Mucosa of gallbladder (tissue), 1 donor: ENCODE measurements around the gene TSPAN3. TPM values are rescaled to one million over a fixed set of nuclear protein-coding genes. Genes with fewer than 3 reads are reported as not detected.

Experiments
- DNase-seq: peaks from one replicate; pipeline ENCODE4 v3.0.0-alpha.2; 2020; ENCODE audit warnings: low spot score
- total RNA-seq: library from RNA; stranded (reverse); gene quantifications from one replicate; pipeline ENCODE4 v1.2.1, GENCODE V29; 2021
- donor health status: DM: no; HTN: no; CAD: no.

Gene TSPAN3
- total RNA-seq, 1 donor from 2014 or later = 430 TPM

GRCh38 chr15:77084436-77084835, 13.5 kb upstream of the TSPAN3 start:
- no peak for DNase-seq

DNA sequence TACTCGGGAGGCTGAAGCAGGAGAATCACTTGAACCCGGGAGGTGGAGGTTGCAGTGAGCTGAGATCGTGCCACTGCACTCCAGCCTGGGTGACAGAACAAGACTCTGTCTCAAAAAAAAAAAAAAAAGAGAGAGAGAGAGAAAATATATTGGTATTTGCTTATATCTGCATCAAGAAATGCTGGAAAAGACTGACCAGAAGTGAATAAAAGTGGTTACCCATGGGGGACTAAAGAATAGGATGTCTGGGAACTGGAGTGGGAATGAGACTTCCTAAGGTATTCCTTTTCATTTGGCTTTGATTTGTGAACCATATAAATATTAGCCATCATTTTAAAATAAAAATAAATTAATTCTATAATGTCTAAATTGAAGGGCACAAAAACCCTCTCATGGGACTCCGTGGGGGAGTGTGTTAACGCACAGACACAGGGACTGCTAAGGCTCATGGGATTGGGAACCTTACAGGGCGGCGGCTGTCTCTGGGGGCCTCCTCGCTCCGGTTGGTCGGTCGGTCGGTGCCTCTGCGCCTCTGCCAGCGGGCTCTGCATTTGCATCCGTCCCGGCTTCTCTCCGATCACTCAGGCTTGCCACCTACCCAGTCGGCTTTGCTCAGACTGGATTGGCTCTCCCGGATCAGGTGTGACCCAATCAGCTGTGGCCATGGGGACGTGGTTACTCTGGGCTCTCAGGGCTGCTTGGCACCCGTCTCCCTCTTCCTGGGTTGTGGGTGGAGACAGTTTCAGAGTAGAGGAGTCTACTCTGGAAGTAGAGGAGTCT, 12.7 kb upstream of the TSPAN3 start:
- peak; percentile 90 for DNase-seq

GRCh38 chr15:77081971-77082370, 11.1 kb upstream of the TSPAN3 start:
- DNase-seq = no peak

GRCh38 chr15:77076323-77076915, 5.5 kb upstream of the TSPAN3 start:
- no peak for DNase-seq

- no peak for DNase-seq
These were observed 4.6 kb upstream of the TSPAN3 start for GRCh38 chr15:77075528-77075927.

DNA sequence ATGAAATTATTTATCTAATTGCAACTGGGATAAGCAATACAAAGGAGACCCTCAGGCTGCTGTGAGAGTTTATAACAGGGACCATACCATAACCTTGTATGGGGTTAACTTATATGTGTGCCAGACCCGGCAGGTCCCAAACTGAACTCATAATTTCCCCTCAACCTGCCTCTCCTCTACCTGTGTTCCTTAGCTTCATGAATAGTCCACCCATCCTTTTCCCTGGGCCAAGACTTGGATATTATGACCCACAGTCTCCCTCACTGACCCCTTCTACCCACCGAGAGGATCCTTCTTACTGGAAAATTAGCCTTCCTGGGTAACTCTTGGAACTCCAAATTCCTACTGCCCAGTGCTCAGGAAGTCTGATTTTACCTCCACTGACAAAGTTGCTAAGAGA, 3.4 kb upstream of the TSPAN3 start:
- DNase-seq = no peak

DNA sequence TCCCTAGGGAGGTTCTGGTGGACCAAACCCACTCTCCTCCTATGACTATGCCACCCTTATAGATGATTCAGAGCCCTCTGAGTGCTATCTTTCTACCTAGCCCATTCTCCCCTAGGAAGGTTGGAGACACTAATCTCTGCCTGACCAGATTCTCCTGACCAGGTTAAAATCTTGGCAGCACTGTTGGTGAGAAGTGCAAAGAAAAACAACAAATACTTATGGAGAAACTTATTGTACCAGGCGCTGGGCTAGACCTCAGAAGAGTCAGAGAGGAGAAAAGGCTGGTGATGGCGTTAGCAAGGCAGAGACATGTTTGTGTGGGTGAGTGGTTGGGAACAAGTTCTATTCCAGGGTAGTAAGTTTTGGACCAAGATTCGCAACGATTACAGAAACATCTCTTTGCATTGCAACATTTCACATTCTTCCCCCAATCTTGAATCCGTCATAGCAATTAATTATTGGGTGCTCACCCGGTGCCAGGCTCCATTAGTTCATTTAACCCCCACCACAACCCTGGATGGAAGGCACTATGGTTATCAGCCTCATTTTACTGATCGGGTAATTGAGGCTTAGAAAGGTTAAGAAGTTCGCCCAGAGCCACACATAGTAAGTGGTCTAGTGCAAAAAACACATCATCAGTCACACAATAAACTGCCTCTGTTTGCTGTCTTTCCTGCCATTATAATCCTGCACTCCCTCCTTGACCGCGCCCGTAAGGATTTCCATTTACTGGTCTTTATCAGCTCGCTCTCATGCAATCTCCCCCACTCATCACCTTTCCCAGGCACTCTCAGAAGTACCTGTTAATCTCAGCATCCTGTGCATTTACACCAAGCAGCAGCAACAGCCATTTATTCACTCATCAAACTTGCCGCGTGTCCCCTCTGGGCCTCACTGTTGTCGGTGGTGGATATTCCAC, 655 bp upstream of the TSPAN3 start:
- DNase-seq = no peak

- DNase-seq = no peak
These were observed 772 bp downstream of the TSPAN3 start for GRCh38 chr15:77070180-77070494.

GRCh38 chr15:77069521-77070121, 1.3 kb downstream of the TSPAN3 start:
- DNase-seq = peak; percentile 53

- no peak for DNase-seq
These were observed 2.3 kb downstream of the TSPAN3 start for GRCh38 chr15:77068633-77069032.

- no peak for DNase-seq
These were observed 3.1 kb downstream of the TSPAN3 start for GRCh38 chr15:77067691-77068367.

- DNase-seq = no peak
These were observed 3.8 kb downstream of the TSPAN3 start for GRCh38 chr15:77066971-77067690.

DNA sequence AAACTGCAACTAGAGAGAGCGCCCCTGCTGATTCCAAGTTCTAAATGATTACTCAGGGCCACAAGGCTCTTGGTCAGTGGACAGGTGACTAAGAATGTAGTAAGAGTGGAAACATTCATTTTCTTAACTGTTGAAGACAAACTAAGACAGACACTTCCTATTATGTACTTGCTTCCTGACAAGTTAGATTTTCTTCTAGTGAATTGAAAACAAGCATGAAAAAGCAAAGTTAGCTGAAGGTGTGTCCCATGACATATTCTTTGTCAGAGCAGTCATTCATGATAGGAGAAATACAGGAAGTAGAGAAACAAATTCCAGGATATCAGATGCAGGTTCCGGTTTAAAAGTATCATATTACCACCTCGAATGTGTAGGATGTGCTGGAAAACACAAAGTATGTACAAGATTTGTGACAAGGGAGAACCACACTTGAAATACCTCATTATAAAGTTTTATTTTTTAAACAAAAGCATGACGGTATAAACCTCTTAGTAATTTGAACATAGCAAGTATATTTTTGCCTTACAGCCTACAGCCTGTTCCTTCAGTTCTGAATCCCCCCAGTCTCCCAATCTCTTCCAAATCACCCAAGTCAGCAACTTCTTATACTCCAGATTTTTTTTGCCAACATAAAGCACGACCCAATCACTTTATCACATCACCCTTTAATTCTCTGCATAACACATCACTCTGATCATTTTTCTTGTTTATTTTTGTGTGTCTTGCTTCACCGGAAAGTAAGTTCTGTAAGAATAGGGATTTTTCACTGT, 6.2 kb downstream of the TSPAN3 start:
- DNase-seq = no peak

DNA sequence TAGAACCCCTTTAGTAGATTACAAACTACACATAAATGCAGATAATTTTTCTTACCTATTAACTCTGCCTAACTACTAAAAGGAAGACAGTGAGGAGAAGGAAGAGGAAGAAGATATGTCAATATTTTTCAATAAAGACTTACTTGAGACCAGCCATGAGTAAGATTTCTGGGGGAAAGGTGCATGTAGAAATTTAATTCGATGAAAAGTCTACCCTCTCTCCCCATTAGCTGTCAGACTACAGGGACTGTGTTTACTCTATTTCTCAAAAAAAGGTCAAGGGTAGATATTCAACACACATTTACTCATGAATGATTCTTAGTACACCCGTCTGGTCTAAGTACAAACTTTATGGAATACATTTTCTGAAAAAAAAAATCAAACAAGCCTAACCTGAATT, 6.8 kb downstream of the TSPAN3 start:
- no peak for DNase-seq

DNA sequence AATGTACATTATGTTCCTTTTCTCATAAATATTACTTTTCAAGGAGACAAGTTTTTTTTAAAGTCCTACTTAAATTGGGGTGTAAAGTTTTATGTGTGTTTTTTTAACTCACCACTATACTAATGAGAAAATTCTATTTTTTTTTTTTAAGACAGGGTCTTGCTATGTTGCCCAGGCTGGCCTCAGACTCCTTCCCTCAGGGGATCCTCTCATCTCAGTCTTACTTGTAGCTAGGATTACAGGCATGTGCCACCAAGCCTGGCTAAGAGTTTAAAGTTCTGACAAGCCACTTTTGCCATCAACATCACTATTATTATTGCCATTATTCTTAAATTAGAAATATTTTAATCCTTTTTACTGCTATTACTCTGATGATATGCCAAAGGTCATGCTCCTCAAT, 7.7 kb downstream of the TSPAN3 start:
- no peak for DNase-seq

DNA sequence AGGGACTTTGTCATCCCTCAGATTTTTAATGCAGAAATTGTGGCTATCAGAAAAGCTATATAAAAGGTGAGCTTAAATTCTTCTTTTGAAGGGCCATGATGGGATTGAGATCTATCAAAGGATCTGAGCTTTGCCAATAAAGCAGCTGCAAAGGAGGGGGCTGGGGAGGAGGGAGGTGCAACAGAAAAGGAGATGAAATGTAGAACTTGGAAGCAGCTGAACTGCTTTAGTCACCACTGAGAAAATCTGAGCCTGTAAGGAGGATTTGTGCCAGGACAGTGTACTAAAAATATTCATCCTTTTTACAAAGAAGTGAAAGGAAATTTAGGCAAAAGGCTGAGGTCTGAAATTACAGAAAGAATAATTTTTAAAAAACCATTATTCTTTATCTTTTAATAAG, 10.4 kb downstream of the TSPAN3 start:
- no peak for DNase-seq

DNA sequence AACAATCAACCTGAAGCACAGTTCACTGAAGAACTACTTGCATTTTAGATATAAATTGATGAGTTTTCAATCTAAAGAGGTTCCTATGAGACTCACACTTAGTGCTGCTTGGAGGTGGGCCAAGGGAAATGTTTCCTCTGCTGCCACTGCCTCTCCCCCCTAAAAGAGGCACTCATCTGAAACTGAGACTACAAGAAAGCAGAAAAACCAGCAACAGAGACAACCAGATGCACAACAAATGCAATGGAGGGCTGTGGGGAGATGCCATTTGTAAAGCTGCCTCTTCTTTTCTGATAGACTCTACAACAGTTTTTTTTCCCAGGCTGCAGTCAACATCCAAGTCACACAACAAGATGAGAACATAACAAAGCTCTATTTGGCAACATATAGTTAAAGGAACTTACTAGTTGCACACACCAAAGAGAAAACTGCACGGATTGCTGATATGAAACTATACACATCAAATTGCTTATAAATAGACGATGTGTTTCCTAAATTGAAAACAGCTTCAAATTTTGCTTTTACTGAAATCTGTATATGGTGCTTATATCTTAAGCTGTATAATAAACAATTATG, 11.0 kb downstream of the TSPAN3 start:
- DNase-seq = no peak

DNA sequence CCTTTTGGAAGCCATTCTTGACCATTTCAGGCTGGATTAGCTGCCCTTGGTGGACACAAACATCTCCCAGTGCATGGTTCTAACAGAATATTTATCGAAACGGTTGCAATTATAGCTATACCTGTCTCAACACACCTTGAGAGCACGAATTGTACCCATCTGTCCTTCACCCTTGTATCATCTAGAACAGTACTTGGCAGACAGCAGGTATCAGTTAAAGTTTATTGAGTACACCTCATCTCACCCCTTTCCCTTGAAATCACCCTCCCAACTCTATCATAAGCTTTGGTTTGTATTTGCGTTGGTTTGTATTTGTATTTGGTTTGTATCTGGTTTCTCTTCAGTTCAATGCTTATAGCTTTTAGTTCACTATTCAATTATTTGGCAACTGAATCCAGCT, 12.4 kb downstream of the TSPAN3 start:
- DNase-seq = no peak

GRCh38 chr15:77057685-77058084, 13.2 kb downstream of the TSPAN3 start:
- DNase-seq = no peak

DNA sequence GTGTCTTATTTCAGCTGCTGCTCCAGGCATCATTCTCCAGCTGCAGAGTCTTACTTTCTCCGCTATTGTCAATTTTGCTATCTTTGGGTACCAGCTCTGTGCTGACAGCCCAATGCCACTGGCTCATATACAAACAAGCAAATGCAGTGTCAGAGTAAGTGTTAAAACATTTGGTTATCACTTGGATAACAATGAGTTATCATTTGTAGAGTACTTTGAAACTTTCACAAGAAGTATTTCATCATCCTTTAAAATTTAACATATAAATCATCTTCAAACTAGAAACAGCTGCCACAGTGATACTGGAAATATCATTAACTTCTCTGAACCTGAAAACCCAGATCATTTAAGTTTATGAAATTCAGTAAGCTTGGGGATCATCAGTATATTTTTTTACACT, 13.8 kb downstream of the TSPAN3 start:
- DNase-seq = no peak
